Tibial nerve (tissue), 3 donors: ENCODE data around the gene KRT6B.

ENCODE experiments used
- CTCF ChIP-seq, 5 experiments: fragments of 200-600 bp in 3 of 5; fragments of 450-650 bp in 2 of 5; sonication (generic) in 3 of 5; IDR thresholded peaks; one replicate each; pipeline ENCODE4 v1.5.1; 2016 to 2019; ENCODE audit warnings: antibody characterized with exemption in 5 of 5, mild to moderate bottlenecking in 3 of 5, moderate library complexity in 2 of 5
- POLR2A ChIP-seq, 2 donors: fragments of 450-650 bp; IDR thresholded peaks; one replicate each; pipeline ENCODE4 v1.6.1; 2017; ENCODE audit warnings: antibody characterized with exemption in 2 of 2, mild to moderate bottlenecking in 2 of 2, moderate library complexity in 2 of 2

DNA sequence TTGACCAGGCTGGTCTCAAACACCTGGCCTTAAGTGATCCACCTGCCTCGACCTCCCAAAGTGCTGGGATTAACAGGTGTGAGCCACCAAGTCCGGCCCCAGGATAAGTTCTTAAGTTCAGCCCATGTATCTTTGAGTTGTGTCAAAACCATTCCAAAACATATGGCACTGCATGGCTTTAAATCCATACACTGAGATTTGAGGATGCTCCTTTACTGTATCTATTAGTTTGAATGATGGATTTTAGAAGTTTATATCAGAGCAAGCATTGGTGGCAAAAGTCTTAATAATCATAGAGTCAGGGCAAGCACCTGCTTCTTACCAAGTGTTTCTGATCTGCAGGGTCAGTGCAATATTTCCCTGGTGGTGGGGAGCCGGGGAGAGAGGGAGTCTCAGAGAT lies 6.1 kb downstream of the KRT6B start:
- TF ChIP-seq CTCF (IDR thresholded peaks at IDR 0.05) (no peak), POLR2A (IDR thresholded peaks at IDR 0.05) (no peak)
